K562 (cell line): ENCODE results near the gene PRMT6. TPM values are rescaled to one million over a fixed set of nuclear protein-coding genes. Genes with fewer than 3 reads are reported as not detected.

Source experiments
- ATF1 ChIP-seq, 2 experiments: fragments of 450-650 bp in 1 of 2; IDR thresholded peaks; 2 replicates each; pipeline ENCODE4 v1.6.1; 2016; ENCODE audit warnings: missing compliant biosample characterization in 1 of 2, missing genetic modification characterization in 1 of 2
- CAMTA2 ChIP-seq: fragments of 250-450 bp; sonication (Bioruptor Pico); conservative IDR thresholded peaks from 2 replicates; pipeline ENCODE4 v1.5.1; 2022
- CBFB ChIP-seq: sonication (generic); formaldehyde crosslinking; IDR thresholded peaks from 2 replicates; pipeline ENCODE4 v1.4.0; 2020; ENCODE audit warnings: mild to moderate bottlenecking, missing genetic modification reagents
- CBX8 ChIP-seq: fragments of 200-600 bp; sonication (generic); IDR thresholded peaks from 2 replicates; pipeline ENCODE4 v1.6.1; 2012; ENCODE audit warnings: borderline replicate concordance, mixed run types, low read depth, mild to moderate bottlenecking, moderate library complexity, mixed read lengths, low read length, control low read depth, inconsistent platforms; ENCODE audit not compliant: poor library complexity, severe bottlenecking; ENCODE audit errors: extremely low read depth
- CREB1 ChIP-seq, 2 experiments: sonication (generic) in 1 of 2; formaldehyde crosslinking in 1 of 2; IDR thresholded peaks; 2 replicates each; pipeline versions ENCODE4 v1.6.1 to v1.8.0; 2012 to 2022; ENCODE audit warnings: inconsistent platforms in 1 of 2, mild to moderate bottlenecking in 1 of 2, missing genetic modification reagents in 1 of 2, moderate library complexity in 1 of 2
- DPF2 ChIP-seq: fragments of 450-650 bp; IDR thresholded peaks from 2 replicates; pipeline ENCODE4 v1.6.1; 2016
- E2F4 ChIP-seq: sonication (generic); formaldehyde crosslinking; IDR thresholded peaks from 2 replicates; pipeline ENCODE4 v1.8.0; 2022; ENCODE audit warnings: mild to moderate bottlenecking, low read depth, missing genetic modification reagents
- ELF4 ChIP-seq: fragments of 450-650 bp; formaldehyde crosslinking; IDR thresholded peaks from 2 replicates; pipeline ENCODE4 v1.4.0; 2022; ENCODE audit warnings: missing genetic modification characterization
- FOXM1 ChIP-seq, 2 experiments: fragments of 450-650 bp in 1 of 2; sonication (generic) in 1 of 2; formaldehyde crosslinking in 1 of 2; IDR thresholded peaks; 2 replicates each; pipeline versions ENCODE4 v1.6.1 to v1.9.0; 2017 to 2022; ENCODE audit warnings: low read depth in 2 of 2, mild to moderate bottlenecking in 2 of 2, missing genetic modification reagents in 1 of 2, moderate library complexity in 1 of 2
- IRF2 ChIP-seq: sonication (generic); formaldehyde crosslinking; IDR thresholded peaks from 2 replicates; pipeline ENCODE4 v1.8.1; 2022; ENCODE audit warnings: mild to moderate bottlenecking, missing genetic modification reagents
- MBD2 ChIP-seq: sonication (generic); IDR thresholded peaks from 2 replicates; pipeline ENCODE4 v1.6.1; 2016; ENCODE audit warnings: low read depth, borderline replicate concordance
- MLX ChIP-seq, 2 experiments: fragments of 450-650 bp in 1 of 2; sonication (generic) in 1 of 2; formaldehyde crosslinking; conservative IDR thresholded peaks; 2 replicates each; pipeline versions ENCODE4 v1.4.0 to v1.8.1; 2020 to 2022; ENCODE audit warnings: mild to moderate bottlenecking in 1 of 2, missing genetic modification reagents in 1 of 2
- MTF1 ChIP-seq: fragments of 250-450 bp; sonication (Bioruptor Pico); IDR thresholded peaks from 2 replicates; pipeline ENCODE4 v1.9.0; 2021; ENCODE audit warnings: moderate library complexity, mild to moderate bottlenecking, inconsistent platforms, borderline replicate concordance
- MYNN ChIP-seq, 2 experiments: sonication (generic); formaldehyde crosslinking in 1 of 2; IDR thresholded peaks; 2 replicates each; pipeline versions ENCODE4 v1.5.0 to v1.6.1; 2016 to 2020; ENCODE audit warnings: antibody characterized with exemption in 1 of 2, missing genetic modification reagents in 1 of 2
- NEUROD1 ChIP-seq: fragments of 150-350 bp; IDR thresholded peaks from 2 replicates; pipeline ENCODE4 v1.6.1; 2014; ENCODE audit warnings: borderline replicate concordance, low read length, low read depth; ENCODE audit not compliant: partially characterized antibody
- NR3C1 ChIP-seq: sonication (generic); formaldehyde crosslinking; IDR thresholded peaks from 2 replicates; pipeline ENCODE4 v1.8.1; 2022; ENCODE audit warnings: missing genetic modification reagents
- SRSF1 ChIP-seq: fragments of 200-400 bp; formaldehyde crosslinking; IDR thresholded peaks from 2 replicates; pipeline ENCODE4 v1.6.1; 2017; ENCODE audit warnings: mild to moderate bottlenecking, low read depth, low read length, moderate library complexity
- TAF1 ChIP-seq: IDR thresholded peaks from 2 replicates; pipeline ENCODE4 v1.6.1; 2011; ENCODE audit warnings: mild to moderate bottlenecking, low read length, moderate library complexity; ENCODE audit not compliant: insufficient read depth, control insufficient read depth, severe bottlenecking; ENCODE audit errors: extremely low read depth
- ZC3H4 ChIP-seq: sonication (generic); formaldehyde crosslinking; IDR thresholded peaks from 2 replicates; pipeline ENCODE4 v1.9.0; 2021; ENCODE audit warnings: missing genetic modification reagents, borderline replicate concordance
- ZNF165 ChIP-seq: fragments of 250-450 bp; sonication (Bioruptor Pico); IDR thresholded peaks from 2 replicates; pipeline ENCODE4 v1.4.0; 2020; ENCODE audit warnings: borderline replicate concordance
- ZNF184 ChIP-seq: sonication (generic); formaldehyde crosslinking; IDR thresholded peaks from 2 replicates; pipeline ENCODE4 v1.5.0; 2020; ENCODE audit warnings: missing genetic modification reagents
- ZNF212 ChIP-seq: fragments of 450-650 bp; formaldehyde crosslinking; IDR thresholded peaks from 2 replicates; pipeline ENCODE4 v1.4.0; 2020; ENCODE audit warnings: mild to moderate bottlenecking
- ZNF232 ChIP-seq: sonication (generic); formaldehyde crosslinking; IDR thresholded peaks from 2 replicates; pipeline ENCODE4 v1.8.0; 2022; ENCODE audit warnings: mild to moderate bottlenecking, missing genetic modification reagents
- ZNF384 ChIP-seq: IDR thresholded peaks from 2 replicates; pipeline ENCODE4 v1.6.1; 2012; ENCODE audit warnings: low read depth, low read length, improper control_type of control experiment
- ZNF444 ChIP-seq: fragments of 250-450 bp; sonication (Bioruptor Pico); IDR thresholded peaks from 2 replicates; pipeline ENCODE4 v1.4.0; 2020; ENCODE audit warnings: mild to moderate bottlenecking, moderate library complexity
- polyA plus RNA-seq, 8 experiments: library from polyadenylated mRNA; depleted of rRNA in 4 of 8; stranded (reverse) in 5 of 8; unstranded in 3 of 8; fragments of >200 nt; fragmentation: Nextera tagmentation in 2 of 8; fragmentation: Illumina TruSeq in 1 of 8; extraction: Ambion mirVana in 2 of 8; extraction: Trizol in 1 of 8; gene quantifications; 2 replicates each; pipeline versions ENCODE4 v1.2.1 to v1.2.3, GENCODE V29; 2011 to 2014; ENCODE audit warnings: inconsistent platforms in 1 of 8, missing spikeins in 1 of 8
- total RNA-seq, 7 experiments: library from RNA; depleted of rRNA in 6 of 7; stranded (reverse); fragments of >200 nt in 6 of 7; fragmentation: Illumina TruSeq in 2 of 7; extraction: Trizol in 2 of 7; gene quantifications; 2 replicates each; pipeline versions ENCODE4 v1.2.1 to v1.2.3, GENCODE V29; 2011 to 2021; ENCODE audit warnings: low replicate concordance in 1 of 7

The PRMT6 gene
- total and polyA plus RNA-seq, 9 of the 15 experiments (the other 6 are each of a cell fraction or from before 2014, with no cell fraction given) = 6.1 to 36.9 (median 29.4) TPM

- TF ChIP-seq E2F4 (CRISPR knock-in tag) (no peak; the same call in 1 of the 2 replicates), ZNF444 (CRISPR knock-in tag) (no peak), ZNF384 (no peak), MTF1 (CRISPR knock-in tag) (no peak), CAMTA2 (CRISPR knock-in tag) (no peak), NR3C1 (CRISPR knock-in tag) (no peak), MLX (CRISPR knock-in tag; conservative IDR thresholded peaks at IDR 0.05) (no peak), ZNF232 (CRISPR knock-in tag) (no peak), MYNN (IDR thresholded peaks at IDR 0.05) (no peak), MYNN (CRISPR knock-in tag; IDR thresholded peaks at IDR 0.05) (no peak), ZNF165 (CRISPR knock-in tag) (no peak), FOXM1 (IDR thresholded peaks at IDR 0.05; ENCODE audit: low read depth) (no peak), FOXM1 (CRISPR knock-in tag; IDR thresholded peaks at IDR 0.05; ENCODE audit: low read depth) (no peak), CREB1 (IDR thresholded peaks at IDR 0.05) (peak; percentile 21; the same call in 1 of the 2 replicates), CREB1 (CRISPR knock-in tag; IDR thresholded peaks at IDR 0.05) (peak; percentile 25; the same call in 1 of the 2 replicates), ATF1 (CRISPR knock-in tag; IDR thresholded peaks at IDR 0.05) (0 out of 2 replicates have a peak, but pooled peaks have one; percentile 12), ATF1 (tag; IDR thresholded peaks at IDR 0.05) (peak; percentile 55), SRSF1 (no peak), CBX8 (no peak), ZC3H4 (CRISPR knock-in tag) (no peak), ELF4 (0 out of 2 replicates have a peak, but pooled peaks have one; percentile 7), CBFB (CRISPR knock-in tag) (no peak; the same call in 1 of the 2 replicates), ZNF184 (no peak), MBD2 (peak; percentile 79; the same call in 1 of the 2 replicates), ZNF212 (CRISPR knock-in tag) (no peak), NEUROD1 (no peak), IRF2 (no peak), TAF1 (peak; percentile 94), DPF2 (no peak)
Measured at GRCh38 chr1:107056426-107057196, at the start of gene PRMT6 (continued).
